Measurements from ENCODE around the gene ARHGAP22.

The ARHGAP22 gene

GRCh38 chr10:48590945-48591344 is 13.9 kb downstream of the ARHGAP22 start:
- DNase-seq (ENCODE audit: low read depth in 1 of 2, low spot score in 1 of 2) = no peak

- DNase-seq (ENCODE audit: low read depth in 1 of 2, low spot score in 1 of 2) = no peak
Measured at GRCh38 chr10:48589266-48589665, 15.6 kb downstream of the ARHGAP22 start.

GRCh38 chr10:48587819-48588218 is 17.1 kb downstream of the ARHGAP22 start:
- DNase-seq (ENCODE audit: low read depth in 1 of 2, low spot score in 1 of 2) = no peak

GRCh38 chr10:48587101-48587500 is 17.8 kb downstream of the ARHGAP22 start:
- DNase-seq (ENCODE audit: low read depth in 1 of 2, low spot score in 1 of 2) = no peak

GRCh38 chr10:48582970-48583369 is 21.9 kb downstream of the ARHGAP22 start:
- DNase-seq (ENCODE audit: low read depth in 1 of 2, low spot score in 1 of 2) = no peak

DNA sequence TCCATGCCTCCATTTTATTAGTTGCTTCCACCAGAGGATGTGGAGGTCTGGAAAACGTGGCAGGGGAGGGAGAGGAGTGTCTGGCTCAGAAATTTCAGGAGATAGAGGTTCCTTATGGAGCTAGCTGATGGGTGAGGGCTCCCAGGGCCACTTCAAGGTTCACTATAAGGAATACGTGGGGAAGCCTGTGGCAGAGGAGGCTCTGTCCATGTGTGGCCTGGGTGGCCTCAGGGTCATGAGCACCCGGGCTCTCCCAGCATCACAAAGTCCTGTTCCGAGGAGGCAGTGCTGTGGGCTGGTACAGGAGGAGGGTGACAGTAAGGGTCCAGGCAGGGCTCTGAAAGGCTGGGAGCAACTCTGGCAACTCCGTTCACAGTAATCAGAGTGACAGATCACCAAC is 24.6 kb downstream of the ARHGAP22 start:
- no peak for DNase-seq (ENCODE audit: low read depth in 1 of 2, low spot score in 1 of 2)

- DNase-seq (ENCODE audit: low read depth in 1 of 2, low spot score in 1 of 2) = no peak
Measured at GRCh38 chr10:48579251-48579960, 25.5 kb downstream of the ARHGAP22 start.

DNA sequence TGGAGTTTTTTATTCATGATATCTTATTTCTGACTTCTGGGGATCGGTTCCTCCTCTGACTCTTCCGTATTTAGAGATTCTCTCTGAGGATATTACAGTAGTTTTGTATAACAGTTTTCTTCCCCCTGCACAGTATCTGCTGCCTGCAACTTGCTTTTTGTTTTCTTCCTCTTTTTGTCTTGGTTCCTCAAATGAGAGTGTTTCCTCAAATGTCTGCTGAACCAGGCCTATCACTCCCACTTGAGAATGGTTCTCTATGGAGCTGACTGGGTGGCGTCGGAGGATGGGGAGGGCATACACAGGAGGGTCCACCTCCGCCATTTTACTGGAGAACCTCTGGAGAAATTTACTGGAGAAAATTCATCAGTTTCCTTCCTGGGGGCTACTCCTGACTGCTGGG is 27.7 kb downstream of the ARHGAP22 start:
- DNase-seq (ENCODE audit: low read depth in 1 of 2, low spot score in 1 of 2) = no peak

GRCh38 chr10:48576501-48576900 is 28.4 kb downstream of the ARHGAP22 start:
- DNase-seq (ENCODE audit: low read depth in 1 of 2, low spot score in 1 of 2) = no peak

DNA sequence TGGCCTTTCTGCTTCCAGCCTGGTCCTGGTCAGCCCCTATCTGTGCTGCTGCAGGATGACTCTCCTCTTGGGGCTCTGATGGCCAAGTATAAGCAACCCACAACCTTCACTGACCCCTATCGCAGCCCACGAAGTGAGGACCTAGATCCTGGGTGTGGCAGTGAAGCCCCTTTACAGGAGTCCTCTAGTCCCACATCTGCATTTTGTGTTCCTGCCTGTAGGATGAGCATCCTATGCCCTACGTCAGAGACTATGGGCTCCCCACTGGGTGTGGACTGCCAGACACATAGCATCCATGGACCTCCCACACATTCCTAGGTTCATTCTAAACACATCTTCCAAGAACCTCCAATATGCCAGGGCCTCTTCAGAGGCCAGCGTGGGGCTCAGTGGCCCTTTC is 29.0 kb downstream of the ARHGAP22 start:
- DNase-seq (ENCODE audit: low read depth in 1 of 2, low spot score in 1 of 2) = no peak

DNA sequence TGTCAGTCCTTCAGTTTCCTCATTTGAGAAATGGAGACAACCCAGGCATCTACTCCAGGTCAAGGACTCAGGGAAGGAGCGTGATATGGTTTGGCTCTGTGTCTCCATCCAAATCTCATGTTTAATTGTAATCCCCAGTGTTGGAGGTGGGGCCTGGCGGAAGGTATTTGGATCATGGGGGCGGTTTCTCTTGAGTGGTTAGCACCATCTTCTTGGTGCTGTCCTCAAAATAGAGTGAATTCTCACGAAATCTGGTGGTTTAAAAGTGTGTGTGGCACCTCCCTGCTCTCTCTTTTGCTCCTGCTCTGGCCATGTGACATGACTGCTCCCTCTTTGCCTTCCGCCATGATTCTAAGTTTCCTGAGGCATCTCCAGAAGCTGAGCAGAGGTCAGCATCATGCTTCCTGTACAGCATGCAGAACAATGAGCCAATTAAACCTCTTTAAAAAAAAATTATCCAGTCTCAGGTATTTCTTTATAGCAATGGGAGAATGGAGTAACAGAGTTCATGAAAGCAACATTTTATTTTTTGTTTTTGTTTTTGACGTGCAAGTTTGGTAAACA is 30.0 kb downstream of the ARHGAP22 start:
- DNase-seq (ENCODE audit: low read depth in 1 of 2, low spot score in 1 of 2) = no peak

DNA sequence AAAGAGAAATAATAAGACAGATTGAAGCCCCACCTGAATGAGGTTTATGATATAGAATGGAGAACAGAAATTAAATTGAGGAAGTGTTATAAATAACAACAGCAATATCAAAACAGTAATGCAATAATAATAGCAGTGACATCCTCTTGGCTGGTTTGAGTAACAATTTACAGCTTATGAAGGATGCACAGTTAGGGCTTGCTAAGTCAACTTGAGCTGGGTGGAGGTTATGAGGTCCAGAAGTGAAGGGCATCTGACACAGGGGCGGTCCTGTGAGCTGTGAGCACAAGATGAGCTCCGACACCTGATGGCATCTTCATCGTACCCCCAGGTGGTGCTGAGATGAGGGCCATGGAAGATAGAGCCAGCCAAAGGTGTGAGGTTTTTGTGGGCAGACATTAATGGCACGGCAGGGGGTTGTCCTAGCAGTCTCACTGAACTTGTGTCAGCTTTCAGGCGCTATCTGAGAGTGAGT is 30.5 kb downstream of the ARHGAP22 start:
- DNase-seq (ENCODE audit: low read depth in 1 of 2, low spot score in 1 of 2) = no peak

DNA sequence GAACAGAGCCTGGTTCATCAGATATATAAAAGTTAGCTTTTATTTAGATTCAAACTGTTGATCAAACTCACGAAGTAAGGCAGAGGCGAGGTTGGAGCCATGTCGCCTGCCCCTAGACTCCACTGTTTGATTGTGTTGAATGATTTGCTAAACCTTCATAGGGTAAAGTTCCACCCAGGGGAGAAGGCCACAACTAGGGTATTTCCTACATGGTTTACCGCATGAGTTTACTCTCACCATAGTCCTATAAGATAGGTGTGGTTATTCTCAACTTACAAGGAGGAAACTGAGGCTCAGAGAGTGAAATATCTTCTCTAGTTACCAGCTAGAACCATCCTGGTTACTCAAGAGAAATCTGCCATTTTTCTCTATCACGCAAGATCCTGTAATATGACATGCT is 31.8 kb downstream of the ARHGAP22 start:
- no peak for DNase-seq (ENCODE audit: low read depth in 1 of 2, low spot score in 1 of 2)

DNA sequence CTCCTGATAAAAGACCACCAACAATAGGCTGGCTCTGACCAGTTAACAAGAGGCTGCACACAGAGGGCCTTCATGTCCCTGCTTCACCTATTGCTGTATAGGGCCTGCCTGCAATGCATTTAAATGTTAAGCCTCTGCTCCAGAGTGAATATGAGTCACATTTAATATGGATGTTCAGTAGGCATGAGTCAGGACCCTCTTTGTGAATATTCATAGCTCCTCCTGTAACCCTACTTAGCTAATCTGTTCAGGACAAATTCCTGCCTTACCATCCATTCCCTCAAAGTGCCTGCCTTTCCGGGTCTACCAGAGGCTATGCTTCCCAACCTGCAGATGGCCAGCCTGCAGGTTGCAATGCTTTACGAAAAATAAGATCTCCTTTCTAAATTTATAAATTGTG is 32.5 kb downstream of the ARHGAP22 start:
- DNase-seq (ENCODE audit: low read depth in 1 of 2, low spot score in 1 of 2) = no peak

GRCh38 chr10:48568546-48568945 is 36.3 kb downstream of the ARHGAP22 start:
- no peak for DNase-seq (ENCODE audit: low read depth in 1 of 2, low spot score in 1 of 2)

DNA sequence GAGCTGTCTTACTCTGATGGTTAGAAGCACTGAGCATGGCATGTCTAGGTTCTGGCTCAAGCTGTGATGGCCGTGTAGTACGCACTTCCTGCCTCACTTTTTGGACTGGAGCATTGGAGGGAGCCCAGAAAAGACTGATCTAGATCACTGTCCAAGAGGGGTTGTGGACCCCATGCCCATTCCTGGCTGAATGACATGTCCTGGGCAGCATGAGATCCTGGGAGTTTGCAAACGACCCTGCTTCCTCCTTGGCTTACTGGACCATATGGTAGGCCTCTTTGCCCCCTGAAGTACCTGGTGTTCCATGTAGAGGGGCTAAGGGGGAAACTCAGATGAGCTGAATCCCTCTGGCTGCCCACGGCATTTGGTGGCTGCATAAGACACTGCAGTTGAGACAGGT is 36.7 kb downstream of the ARHGAP22 start:
- DNase-seq (ENCODE audit: low read depth in 1 of 2, low spot score in 1 of 2) = no peak

DNA sequence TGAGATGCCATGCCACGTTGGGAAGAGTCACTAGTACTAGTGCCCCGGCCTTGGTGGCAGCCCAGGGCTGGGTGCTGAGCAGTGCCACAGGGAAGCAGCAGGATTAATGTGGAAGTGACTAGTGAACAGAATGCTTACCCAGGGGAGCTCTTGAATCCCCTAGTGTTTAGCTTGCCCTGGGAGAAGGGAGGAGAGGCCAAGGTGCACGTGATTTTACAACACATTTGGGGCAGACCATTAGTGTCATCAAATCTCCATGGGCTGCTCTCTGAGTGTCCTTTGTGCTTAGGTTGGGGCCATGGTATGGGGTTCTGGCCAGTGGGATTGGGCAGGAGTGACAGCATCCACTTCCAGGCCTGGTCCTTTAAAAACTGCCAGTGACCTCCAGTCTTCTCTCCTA is 37.5 kb downstream of the ARHGAP22 start:
- DNase-seq (ENCODE audit: low read depth in 1 of 2, low spot score in 1 of 2) = no peak

DNA sequence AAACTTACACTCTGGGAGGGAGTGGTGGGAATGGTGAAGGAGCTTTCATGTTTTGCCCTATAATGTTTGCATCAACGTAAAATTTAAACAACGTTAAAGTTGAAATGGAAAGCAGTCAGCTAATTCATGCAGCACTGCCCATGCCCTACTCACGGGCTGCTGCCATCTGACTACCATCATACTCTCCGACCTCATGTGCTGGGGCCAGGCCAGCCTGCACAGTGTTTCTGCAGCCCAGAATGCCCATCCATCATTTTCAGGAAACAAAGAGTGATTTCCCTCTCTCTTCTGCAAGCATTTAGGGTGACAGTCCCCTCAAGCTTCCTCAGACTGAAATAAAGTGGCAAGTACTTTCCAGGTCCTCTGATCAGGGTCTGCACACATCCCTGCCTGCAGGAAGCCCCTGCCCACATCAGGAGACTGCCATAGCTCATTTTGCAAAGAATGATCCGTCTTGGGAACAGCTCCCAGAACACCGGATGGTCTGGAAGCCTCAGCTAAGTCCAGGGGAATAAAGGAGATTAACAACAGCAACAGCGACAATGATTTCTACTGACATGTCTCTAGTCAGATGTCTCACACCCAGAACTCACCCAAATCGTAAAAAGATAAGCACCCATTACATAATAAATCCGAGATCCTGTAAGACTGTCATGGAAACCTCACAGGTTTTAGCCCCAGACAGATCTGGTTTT is 40.3 kb downstream of the ARHGAP22 start:
- no peak for DNase-seq (ENCODE audit: low read depth in 1 of 2, low spot score in 1 of 2)

DNA sequence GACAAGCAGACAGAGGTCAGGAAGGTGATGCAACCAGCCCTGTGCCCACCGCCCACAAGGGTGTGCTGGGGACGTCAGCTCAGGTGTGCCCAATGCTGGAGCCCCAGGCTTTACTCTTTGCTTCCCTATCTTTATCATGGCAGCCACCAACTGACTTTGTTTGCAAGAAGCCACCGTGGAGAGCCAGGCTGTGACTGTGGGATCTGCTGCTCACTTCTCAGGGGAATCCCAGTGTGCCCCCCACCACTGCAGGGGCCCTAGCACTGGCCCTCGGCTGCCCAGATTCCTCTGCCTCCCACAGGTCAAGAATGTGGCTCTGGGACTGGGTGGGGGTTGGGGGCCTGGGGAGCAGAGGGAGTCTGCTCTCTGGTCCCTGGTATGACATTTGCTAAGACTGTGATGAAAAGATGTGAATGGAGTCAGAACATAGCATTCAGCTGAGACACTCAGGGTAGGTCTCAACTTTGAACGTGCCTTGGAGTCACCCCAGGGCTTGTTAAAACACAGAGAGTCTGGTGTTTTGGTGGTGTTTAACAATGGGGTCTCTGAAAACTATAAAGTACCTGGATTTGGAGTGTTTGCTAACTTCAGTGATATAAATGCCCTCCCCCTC is 47.3 kb downstream of the ARHGAP22 start:
- DNase-seq (ENCODE audit: low read depth in 1 of 2, low spot score in 1 of 2) = no peak

DNA sequence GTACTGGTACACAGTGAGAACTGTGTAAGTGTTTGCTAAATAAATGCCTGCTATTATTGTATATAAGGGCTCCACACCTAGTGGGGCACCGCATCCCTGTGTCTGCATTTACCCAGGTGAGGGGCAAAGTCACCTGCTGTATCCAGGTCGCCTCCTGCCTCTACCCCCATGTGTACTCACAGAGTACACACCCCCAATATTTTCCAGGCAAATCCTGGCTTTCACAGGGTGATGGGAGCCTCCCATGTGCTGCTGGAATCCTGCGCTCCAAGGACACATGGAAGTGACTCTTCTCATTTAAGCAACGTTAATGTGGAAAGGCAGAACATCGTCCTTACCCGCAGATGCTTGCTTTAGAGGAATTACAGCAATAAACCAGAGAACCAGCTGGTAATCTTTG is 48.2 kb downstream of the ARHGAP22 start:
- DNase-seq (ENCODE audit: low read depth in 1 of 2, low spot score in 1 of 2) = no peak

GRCh38 chr10:48556065-48556464 is 48.8 kb downstream of the ARHGAP22 start:
- no peak for DNase-seq (ENCODE audit: low read depth in 1 of 2, low spot score in 1 of 2)

Data from activated T-helper 1 cell treated with anti-CD3 and anti-CD28 coated beads, Interleukin-2, amount 50 U/mL, for 16 hours (primary cell).